H9 (cell line): ENCODE measurements around the gene TRAPPC8. TPM values are rescaled to one million over a fixed set of nuclear protein-coding genes. Genes with fewer than 3 reads are reported as not detected.

Experiments used
- DNase-seq: peaks from one replicate; pipeline ENCODE4 v3.0.0-alpha.2; 2017
- H2AFZ ChIP-seq: one replicate; pipeline ENCODE4 v1.6.1; 2013; ENCODE audit warnings: mild to moderate bottlenecking, low read length, control low read depth, moderate library complexity
- H2AK5ac ChIP-seq: 2 replicates; pipeline ENCODE4 v1.6.1; 2013; ENCODE audit warnings: low read length, control low read depth, mixed read lengths; ENCODE audit not compliant: insufficient read length
- H2BK120ac ChIP-seq: one replicate; pipeline ENCODE4 v1.6.1; 2013; ENCODE audit warnings: low read depth, mild to moderate bottlenecking, low read length, control low read depth, inconsistent platforms; ENCODE audit not compliant: poor library complexity, severe bottlenecking
- H2BK12ac ChIP-seq: 2 replicates; pipeline ENCODE4 v1.6.1; 2013; ENCODE audit warnings: low read length, control low read depth, mixed read lengths, low read depth; ENCODE audit not compliant: insufficient read length
- H2BK15ac ChIP-seq: 2 replicates; pipeline ENCODE4 v1.6.1; 2013; ENCODE audit warnings: low read depth, low read length, control low read depth
- H2BK20ac ChIP-seq: one replicate; pipeline ENCODE4 v1.6.1; 2013; ENCODE audit warnings: low read depth, mild to moderate bottlenecking, low read length, control low read depth, inconsistent platforms; ENCODE audit not compliant: poor library complexity, severe bottlenecking
- H2BK5ac ChIP-seq: 2 replicates; pipeline ENCODE4 v1.6.1; 2013; ENCODE audit warnings: low read length, control low read depth, mixed read lengths; ENCODE audit not compliant: insufficient read length
- H3K14ac ChIP-seq: 2 replicates; pipeline ENCODE4 v1.6.1; 2013; ENCODE audit warnings: low read length, control low read depth; ENCODE audit not compliant: insufficient read depth
- H3K18ac ChIP-seq: 2 replicates; pipeline ENCODE4 v1.6.1; 2013; ENCODE audit warnings: low read depth, mild to moderate bottlenecking, mixed read lengths, low read length, control low read depth; ENCODE audit not compliant: insufficient read length
- H3K23ac ChIP-seq: 2 replicates; pipeline ENCODE4 v1.6.1; 2013; ENCODE audit warnings: low read length, control low read depth, mixed read lengths, low read depth; ENCODE audit not compliant: insufficient read length
- H3K23me2 ChIP-seq: 2 replicates; pipeline ENCODE4 v1.6.1; 2013; ENCODE audit warnings: low read depth, mild to moderate bottlenecking, mixed read lengths, low read length, control low read depth; ENCODE audit not compliant: insufficient read length, poor library complexity, severe bottlenecking
- H3K27ac ChIP-seq: 2 replicates; pipeline ENCODE4 v1.5.1; 2013; ENCODE audit warnings: low read length, control low read depth, mixed read lengths, low read depth; ENCODE audit not compliant: insufficient read length
- H3K27me3 ChIP-seq: 2 replicates; pipeline ENCODE4 v1.6.1; 2013; ENCODE audit warnings: low read length, control low read depth, inconsistent platforms; ENCODE audit not compliant: insufficient read depth
- H3K4ac ChIP-seq: 2 replicates; pipeline ENCODE4 v1.6.1; 2013; ENCODE audit warnings: low read depth, mild to moderate bottlenecking, control low read depth, inconsistent platforms, low read length, moderate library complexity
- H3K4me1 ChIP-seq: 2 replicates; pipeline ENCODE4 v1.6.1; 2013; ENCODE audit warnings: low read length, control low read depth, inconsistent platforms; ENCODE audit not compliant: insufficient read depth
- H3K4me2 ChIP-seq: 2 replicates; pipeline ENCODE4 v1.6.1; 2013; ENCODE audit warnings: low read length, control low read depth, mixed read lengths; ENCODE audit not compliant: insufficient read length, insufficient read depth
- H3K56ac ChIP-seq: 2 replicates; pipeline ENCODE4 v1.6.1; 2013; ENCODE audit warnings: low read depth, mild to moderate bottlenecking, mixed read lengths, low read length, control low read depth; ENCODE audit not compliant: insufficient read length
- H3K79me1 ChIP-seq: 2 replicates; pipeline ENCODE4 v1.6.1; 2013; ENCODE audit warnings: low read depth, mild to moderate bottlenecking, moderate library complexity, low read length, control low read depth, inconsistent platforms; ENCODE audit not compliant: insufficient read depth, poor library complexity, severe bottlenecking
- H3K79me2 ChIP-seq: 2 replicates; pipeline ENCODE4 v1.6.1; 2013; ENCODE audit warnings: low read length, control low read depth, inconsistent platforms; ENCODE audit not compliant: insufficient read depth
- H3K9ac ChIP-seq: 2 replicates; pipeline ENCODE4 v1.6.1; 2013; ENCODE audit warnings: low read length, control low read depth, mixed read lengths; ENCODE audit not compliant: insufficient read length; ENCODE audit errors: extremely low read depth
- H3K9me3 ChIP-seq: one replicate; pipeline ENCODE4 v1.6.1; 2013; ENCODE audit warnings: low read depth, low read length, inconsistent platforms; ENCODE audit not compliant: control insufficient read depth
- H3T11ph ChIP-seq: one replicate; pipeline ENCODE4 v1.6.1; 2013; ENCODE audit warnings: mild to moderate bottlenecking, low read length, control low read depth, inconsistent platforms
- H4K20me1 ChIP-seq: one replicate; pipeline ENCODE4 v1.6.1; 2013; ENCODE audit not compliant: control insufficient read depth, insufficient read length, insufficient read depth
- H4K5ac ChIP-seq: 2 replicates; pipeline ENCODE4 v1.6.1; 2013; ENCODE audit warnings: low read depth, mild to moderate bottlenecking, mixed read lengths, low read length, control low read depth; ENCODE audit not compliant: insufficient read length
- H4K8ac ChIP-seq: replicated peaks from 2 replicates; pipeline ENCODE4 v1.6.1; 2013; ENCODE audit warnings: low read length, control low read depth, mixed read lengths, low read depth; ENCODE audit not compliant: insufficient read length
- H4K91ac ChIP-seq: 2 replicates; pipeline ENCODE4 v1.6.1; 2013; ENCODE audit warnings: low read depth, mild to moderate bottlenecking, moderate library complexity, mixed read lengths, low read length, control low read depth; ENCODE audit not compliant: insufficient read length
- H3K27ac Mint-ChIP-seq, 3 experiments: 2 replicates in 2 of 3; 3 replicates in 1 of 3; pipeline ENCODE4 v1.8.0; 2020 to 2021; ENCODE audit warnings: mixed read lengths in 3 of 3, mild to moderate bottlenecking in 1 of 3, moderate library complexity in 1 of 3
- H3K27me3 Mint-ChIP-seq: 2 replicates; pipeline ENCODE4 v1.8.0; 2021; ENCODE audit warnings: low read depth, mild to moderate bottlenecking, moderate library complexity, mixed read lengths
- H3K36me3 Mint-ChIP-seq, 3 experiments: 2 replicates in 2 of 3; 3 replicates in 1 of 3; pipeline ENCODE4 v1.8.0; 2020 to 2021; ENCODE audit warnings: low read depth in 3 of 3, mixed read lengths in 3 of 3; ENCODE audit not compliant: insufficient read depth in 1 of 3
- H3K4me1 Mint-ChIP-seq, 2 experiments: 2 replicates each; pipeline ENCODE4 v1.8.0; 2020; ENCODE audit warnings: mixed read lengths in 2 of 2
- H3K4me3 Mint-ChIP-seq, 2 experiments: 2 replicates in 1 of 2; 3 replicates in 1 of 2; pipeline ENCODE4 v1.8.0; 2020 to 2021; ENCODE audit warnings: mild to moderate bottlenecking in 2 of 2, mixed read lengths in 2 of 2, moderate library complexity in 1 of 2
- H3K9me3 Mint-ChIP-seq, 2 experiments: 2 replicates in 1 of 2; 3 replicates in 1 of 2; pipeline ENCODE4 v1.8.0; 2020; ENCODE audit warnings: mild to moderate bottlenecking in 2 of 2, mixed read lengths in 2 of 2, moderate library complexity in 1 of 2
- CTCF ChIP-seq: fragments of 200-600 bp; sonication (generic); conservative IDR thresholded peaks from 3 replicates; pipeline ENCODE4 v1.8.0; 2021; ENCODE audit warnings: antibody characterized with exemption, mild to moderate bottlenecking
- total RNA-seq: library from RNA; stranded (reverse); gene quantifications from 2 replicates; pipeline ENCODE4 v1.2.1, GENCODE V29; 2021

Gene TRAPPC8
- total RNA-seq, 1 experiment from 2014 or later = 40.4 TPM

- H2BK20ac ChIP-seq = no peak overlapping the region
- H3K36me3 Mint-ChIP-seq = peaks cover 8 to 17% (median 11%) of the 10 kb centered on the region in 3 experiments; a peak in 6 of 7 replicates
- no peak overlapping the region for H3K4me2 ChIP-seq
Measured at GRCh38 chr18:31957728-31958127, 14.8 kb upstream of the TRAPPC8 start.

More at GRCh38 chr18:31957728-31958127, 14.8 kb upstream of the TRAPPC8 start:
- Histone ChIP-seq H4K5ac (no peak overlapping the region), H3K79me2 (no peaks in the 10 kb centered on the region), H3K27ac (no peak overlapping the region), H3K9me3 (no peaks in the 10 kb centered on the region), H3K18ac (no peak overlapping the region), H2BK12ac (no peak overlapping the region), H3T11ph (no peak overlapping the region), H2AFZ (no peak overlapping the region), H3K23ac (no peak overlapping the region), H4K91ac (no peak overlapping the region), H3K4ac (no peak overlapping the region), H3K14ac (no peak overlapping the region), H3K27me3 (no peaks in the 10 kb centered on the region), H2BK120ac (no peak overlapping the region), H2AK5ac (no peak overlapping the region), H4K20me1 (no peaks in the 10 kb centered on the region), H2BK15ac (no peak overlapping the region), H3K56ac (no peak overlapping the region), H3K79me1 (no peaks in the 10 kb centered on the region), H3K4me1 (peaks cover 5% of the 10 kb centered on the region; the same call in 1 of the 2 replicates), H3K9ac (no peak overlapping the region), H3K23me2 (no peaks in the 10 kb centered on the region), H4K8ac (no peak overlapping the region), H2BK5ac (no peak overlapping the region)
- Mint-ChIP-seq H3K27me3 (no peaks in the 10 kb centered on the region; the same call in 1 of the 2 replicates), H3K4me1 (peaks cover 12 to 14% of the 10 kb centered on the region in 2 experiments; a peak in 3 of 4 replicates), H3K9me3 (peaks cover 17 to 18% of the 10 kb centered on the region in 2 experiments), H3K27ac (no peak overlapping the region), H3K4me3 (no peak overlapping the region)
- no peak for TF ChIP-seq CTCF
- no peak for DNase-seq
